Erythroblast (primary cell): ENCODE data around the gene PTGES3.

Experiments
- GATA1 ChIP-seq: IDR thresholded peaks from 2 replicates; pipeline ENCODE4 v1.6.1; 2011; ENCODE audit warnings: low read depth, mild to moderate bottlenecking, control low read depth, low read length, moderate library complexity
- POLR2A ChIP-seq: IDR thresholded peaks from 2 replicates; pipeline ENCODE4 v1.6.1; 2011; ENCODE audit warnings: mild to moderate bottlenecking, low read length

GRCh38 chr12:56679883-56680575, 8.1 kb downstream of the PTGES3 start:
- TF ChIP-seq POLR2A: no peak
- TF ChIP-seq GATA1: no peak
